HG03469 (cell line): ENCODE measurements around the gene SLC6A9.

Source experiments
- ATAC-seq: cut with Tn5 transposase; IDR thresholded peaks from one replicate; pipeline ENCODE4 v1.9.1; 2021; ENCODE audit warnings: mild to moderate bottlenecking, moderate library complexity, moderate number of reproducible peaks; ENCODE audit not compliant: unreplicated experiment

Gene SLC6A9

DNA sequence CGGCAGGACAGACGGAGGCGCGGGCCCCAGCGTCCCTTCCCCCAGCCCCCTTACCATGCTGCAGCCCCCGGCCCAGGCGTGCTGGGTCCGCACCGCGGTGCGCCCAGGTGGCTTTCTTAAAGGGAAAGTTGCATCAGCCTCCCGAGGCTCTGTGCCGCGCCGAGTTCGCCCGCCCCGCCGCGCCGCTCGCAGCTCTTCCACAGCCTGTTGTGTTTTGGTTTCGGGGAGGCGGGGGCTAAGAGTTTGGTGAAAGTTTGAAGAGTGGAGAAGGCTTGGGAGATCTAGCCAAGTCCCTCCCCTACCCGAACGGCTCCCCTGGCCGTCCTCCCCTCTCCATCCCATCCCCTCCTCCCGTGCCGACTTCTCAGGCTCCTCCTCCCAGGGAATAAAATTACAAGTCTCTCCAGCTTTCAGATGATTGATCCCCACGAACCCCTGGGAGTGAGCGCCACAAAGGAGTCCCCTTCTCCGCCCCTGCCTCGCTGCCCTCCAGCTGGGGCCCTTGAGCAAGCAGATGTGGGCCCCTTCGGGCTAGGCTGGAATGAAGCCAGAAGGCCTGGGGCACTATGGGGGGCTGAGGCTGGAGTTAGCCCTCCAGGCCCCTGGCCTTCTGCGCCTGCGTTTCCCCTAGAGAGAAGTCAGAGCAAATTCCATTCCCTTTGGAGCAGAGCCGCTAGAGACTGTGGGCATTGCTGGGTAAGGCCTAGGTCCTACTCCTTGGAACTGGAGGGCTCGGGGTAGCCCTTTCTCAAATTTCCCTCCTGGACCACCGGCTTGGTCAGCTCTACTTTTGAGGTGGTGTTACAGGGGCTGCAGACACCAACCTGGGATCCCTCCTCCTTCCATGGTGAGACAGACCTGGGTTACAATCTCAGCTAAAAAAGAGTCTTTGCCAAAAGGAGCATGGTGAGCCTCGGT is at the start of gene SLC6A9:
TSS of gene SLC6A9 (minus strand) at position 211 of the 918 bp plus-strand sequence. CDS start 7,185 bp downstream, outside the sequence.
- no peak for ATAC-seq

DNA sequence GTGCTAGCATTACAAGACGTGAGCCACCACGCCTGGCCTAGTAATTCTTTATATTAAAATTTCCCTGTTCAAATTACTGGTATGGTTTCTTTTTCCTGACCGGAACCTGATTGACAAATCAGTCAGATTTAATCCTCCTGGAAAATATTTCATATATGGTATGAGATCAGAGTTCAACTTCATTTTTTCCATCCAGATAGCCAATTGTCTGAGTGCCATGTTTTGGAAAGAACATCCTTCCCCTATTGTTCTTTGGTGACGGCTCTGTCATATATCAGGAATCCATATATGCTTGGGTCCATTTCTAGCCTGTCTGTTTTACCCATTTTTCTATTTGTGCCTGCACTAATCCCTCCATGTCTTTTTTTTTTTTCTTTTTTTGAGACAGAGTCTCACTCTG is 48.3 kb upstream of the SLC6A9 start:
- no peak for ATAC-seq

DNA sequence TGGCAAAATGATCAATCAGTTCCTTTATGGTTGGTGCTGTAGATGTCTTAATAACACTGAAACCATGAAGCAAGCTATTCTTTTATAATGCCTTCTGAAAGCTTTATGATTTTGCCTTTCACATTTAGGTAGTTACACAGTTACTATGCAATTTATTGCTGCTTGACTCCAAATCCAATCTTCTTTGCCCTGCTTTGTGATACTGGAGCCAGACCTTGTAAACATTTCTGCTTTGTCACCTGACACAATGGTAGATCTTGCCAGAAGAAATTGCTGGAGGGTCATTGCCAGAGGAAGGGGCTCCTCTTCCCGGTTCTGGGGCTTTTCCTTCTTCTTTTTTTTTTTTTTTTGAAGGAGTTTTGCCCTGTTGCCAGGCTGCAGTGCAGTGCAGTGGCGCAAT is 46.8 kb upstream of the SLC6A9 start:
- ATAC-seq = no peak

DNA sequence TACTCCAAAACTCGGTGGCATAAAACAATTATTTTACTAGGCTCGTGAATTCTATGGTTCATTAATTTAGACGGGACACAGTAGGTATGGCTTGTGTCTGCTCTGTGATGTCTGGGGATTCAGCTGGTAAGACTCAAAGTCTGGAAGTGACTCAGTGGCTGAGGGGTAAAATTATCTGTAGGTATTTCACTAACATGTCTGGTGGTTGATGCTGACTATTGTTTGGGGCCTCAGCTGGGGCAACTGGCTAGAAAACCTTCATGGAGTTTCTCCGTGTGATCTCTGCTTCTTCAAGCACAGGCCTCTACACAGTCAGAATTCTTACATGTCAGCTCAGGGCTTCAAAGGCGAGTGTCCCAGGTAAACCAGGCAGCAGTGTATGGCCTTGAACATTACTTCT is 46.2 kb upstream of the SLC6A9 start:
- ATAC-seq = no peak

DNA sequence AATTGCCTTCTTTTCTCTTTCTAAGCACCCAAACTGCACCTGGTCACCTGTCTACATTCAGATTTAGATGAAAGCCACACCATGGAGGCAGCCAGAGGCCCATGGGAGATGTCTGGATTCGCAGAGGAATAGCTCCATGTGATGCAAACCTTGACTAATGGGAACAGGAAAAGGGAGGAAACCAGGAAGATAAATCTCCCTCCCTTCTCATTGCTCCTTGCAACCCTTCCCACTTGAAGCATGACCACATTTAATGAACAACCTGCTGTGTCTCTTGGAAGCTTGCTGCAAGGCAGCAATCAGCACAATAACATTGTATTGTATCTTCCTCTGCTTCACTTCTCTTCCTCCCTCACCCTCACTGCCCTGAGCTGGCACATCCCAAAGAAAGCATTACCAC is 44.8 kb upstream of the SLC6A9 start:
- no peak for ATAC-seq

DNA sequence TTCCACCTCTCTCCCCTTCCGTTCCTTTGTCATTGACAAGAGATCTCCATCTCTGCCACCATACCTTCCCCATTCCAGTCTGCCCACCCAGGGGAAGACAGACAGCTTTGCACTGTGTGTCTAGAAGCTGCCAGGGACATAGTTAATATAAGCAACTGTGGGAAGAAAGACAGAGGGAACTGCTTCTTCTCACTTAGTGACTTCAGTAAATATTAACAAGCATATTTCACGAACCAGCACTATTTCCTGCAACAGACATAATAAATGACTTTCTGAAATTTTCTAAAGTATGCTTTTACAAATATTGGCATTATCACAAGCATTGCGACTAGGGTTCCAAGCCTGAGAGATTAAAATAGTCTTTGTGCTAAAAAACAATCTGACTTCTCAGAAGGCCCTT is 43.2 kb upstream of the SLC6A9 start:
- ATAC-seq = no peak

DNA sequence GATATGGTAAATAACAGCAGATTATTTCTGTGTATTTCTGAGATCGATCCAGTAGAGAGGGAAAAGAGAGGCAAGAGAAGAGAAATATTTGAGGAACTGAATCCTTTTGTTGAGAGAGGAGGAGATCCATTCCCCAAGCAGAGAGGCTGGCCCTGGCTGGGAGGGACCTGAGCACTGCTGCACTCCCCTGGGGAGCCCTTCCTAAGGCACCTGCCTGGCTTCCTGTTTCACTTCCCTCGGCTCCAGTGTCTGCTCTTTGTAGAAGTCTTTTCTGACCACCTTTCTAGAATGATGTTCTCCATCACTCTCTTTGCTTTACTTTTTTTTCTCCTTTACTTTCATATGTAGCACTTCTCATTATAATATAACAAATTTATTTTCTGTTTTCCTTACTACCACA is 42.3 kb upstream of the SLC6A9 start:
- ATAC-seq = no peak

DNA sequence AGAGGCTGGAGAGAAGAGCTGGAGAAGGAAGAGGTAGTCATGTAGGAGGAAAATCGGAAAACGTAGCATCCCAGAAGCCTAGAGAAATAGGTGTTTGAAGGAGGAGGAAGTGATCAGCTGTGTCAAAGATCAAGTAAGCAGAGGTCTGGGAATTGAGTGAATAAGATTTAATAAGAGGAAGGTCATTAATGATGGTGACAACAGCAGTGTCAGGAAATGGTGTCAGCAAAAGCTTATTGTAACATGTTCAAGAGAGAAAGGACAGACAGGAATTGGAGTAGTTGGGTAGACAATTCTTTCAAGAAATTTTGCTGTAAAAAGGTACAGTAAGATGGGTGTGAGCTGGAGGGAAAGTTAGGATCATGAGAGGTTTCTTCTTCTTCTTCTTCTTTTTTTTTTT is 41.6 kb upstream of the SLC6A9 start:
- ATAC-seq = no peak

DNA sequence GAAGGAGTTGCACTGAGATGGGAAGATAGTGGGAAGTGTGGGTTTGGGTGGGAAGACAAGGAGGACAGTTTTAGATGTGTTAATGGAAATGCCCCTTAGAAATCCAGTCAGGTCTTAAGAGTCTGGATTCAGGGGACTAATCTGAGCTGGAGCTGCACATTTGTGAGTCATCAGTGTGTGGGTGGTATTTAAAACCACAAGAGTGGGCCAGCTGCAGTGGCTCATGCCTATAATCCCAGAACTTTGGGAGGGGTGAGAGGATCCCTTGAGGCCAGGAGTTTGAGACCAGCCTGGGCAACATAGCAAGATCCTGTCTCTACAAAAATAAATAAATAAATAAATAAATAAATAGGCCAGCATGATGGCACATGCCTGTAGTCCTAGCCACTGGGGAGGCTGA is 40.9 kb upstream of the SLC6A9 start:
- ATAC-seq = no peak

DNA sequence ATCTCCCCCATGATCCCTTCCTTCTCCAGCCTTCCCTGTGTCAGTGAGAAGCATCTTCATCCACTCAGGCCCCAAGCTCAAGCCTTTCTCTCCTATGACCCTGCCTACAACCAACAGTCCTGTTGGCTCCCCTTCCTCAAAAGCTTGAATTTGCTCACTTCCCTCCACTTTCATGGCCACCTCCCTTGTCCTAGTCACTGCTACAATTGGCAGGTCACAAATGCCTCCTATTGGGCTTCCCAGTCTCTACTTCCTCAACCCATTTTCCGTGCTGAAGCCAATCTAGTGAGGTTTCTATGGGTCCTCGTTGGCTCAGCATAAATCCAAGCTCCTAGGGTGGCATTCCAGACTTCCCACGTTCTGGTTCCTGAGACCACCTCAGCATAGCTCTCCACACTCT is 40.2 kb upstream of the SLC6A9 start:
- no peak for ATAC-seq

DNA sequence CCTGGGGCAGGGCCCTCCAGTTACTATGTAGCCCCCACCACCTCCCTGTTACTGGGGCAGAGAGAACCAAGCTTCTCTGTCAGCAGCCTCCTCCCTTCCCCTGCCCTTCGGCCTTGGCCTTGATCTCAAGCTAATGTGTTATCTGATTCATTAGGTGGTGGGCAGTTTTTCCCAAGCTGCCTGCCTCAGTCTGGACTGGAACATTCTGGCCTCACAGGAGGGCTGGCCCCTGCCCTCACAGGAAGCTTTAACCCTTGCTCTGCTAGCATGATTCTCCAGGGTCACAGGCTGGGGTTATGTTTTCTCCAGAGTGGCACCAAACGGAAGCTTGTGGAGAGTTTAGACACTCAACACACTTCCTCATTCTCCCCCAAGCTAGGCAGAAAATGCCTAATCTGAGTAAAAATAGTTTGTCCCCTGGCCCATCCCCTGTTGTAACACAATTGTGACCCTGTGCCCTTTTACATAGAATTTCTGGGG is 37.2 kb upstream of the SLC6A9 start:
- ATAC-seq = no peak

DNA sequence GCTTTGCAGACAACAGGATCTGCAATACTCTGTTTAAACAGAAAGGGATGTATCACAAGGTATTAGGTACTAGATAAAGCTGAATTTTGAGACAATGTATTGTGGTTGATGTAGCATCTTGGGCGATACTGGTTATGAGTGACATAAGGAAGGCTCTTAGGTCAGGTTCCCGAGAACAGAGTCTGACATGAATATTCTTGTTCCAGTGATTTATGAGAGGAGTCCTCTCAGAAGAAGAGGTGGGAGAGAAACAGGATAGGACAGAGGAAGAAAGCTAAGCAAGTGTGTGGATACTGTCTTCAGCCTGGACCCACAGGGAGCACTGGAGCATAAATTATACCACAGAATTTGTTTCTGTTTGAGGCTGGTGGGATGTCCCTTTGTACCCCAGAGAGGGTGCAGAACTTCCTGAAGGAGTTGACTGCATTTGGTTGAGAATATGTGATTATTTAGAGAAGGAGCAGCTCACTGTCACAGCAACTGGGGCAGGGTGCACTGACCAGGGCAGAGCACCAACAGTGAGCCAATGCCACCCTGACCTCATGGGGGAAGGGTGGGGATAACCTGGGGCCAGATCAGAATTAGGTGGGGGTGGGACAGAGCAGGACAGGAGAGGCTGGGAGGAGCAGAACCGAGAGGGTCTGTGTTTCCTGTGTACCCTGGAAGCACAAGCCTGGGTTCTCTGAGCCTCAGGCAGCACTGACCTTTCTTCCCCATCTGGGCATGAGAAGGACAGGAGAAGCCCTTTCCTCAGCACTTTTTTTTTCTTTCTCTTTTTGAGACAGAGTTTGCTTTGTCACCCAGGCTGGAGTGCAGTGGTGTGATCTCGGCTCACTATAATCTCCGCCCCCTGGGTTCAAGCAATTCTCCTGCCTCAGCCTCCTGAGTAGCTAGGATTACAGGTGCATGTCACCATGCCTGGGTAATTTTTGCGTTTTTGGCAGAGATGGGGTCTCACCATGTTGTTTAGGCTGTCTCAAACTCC is 36.3 kb upstream of the SLC6A9 start:
- no peak for ATAC-seq

DNA sequence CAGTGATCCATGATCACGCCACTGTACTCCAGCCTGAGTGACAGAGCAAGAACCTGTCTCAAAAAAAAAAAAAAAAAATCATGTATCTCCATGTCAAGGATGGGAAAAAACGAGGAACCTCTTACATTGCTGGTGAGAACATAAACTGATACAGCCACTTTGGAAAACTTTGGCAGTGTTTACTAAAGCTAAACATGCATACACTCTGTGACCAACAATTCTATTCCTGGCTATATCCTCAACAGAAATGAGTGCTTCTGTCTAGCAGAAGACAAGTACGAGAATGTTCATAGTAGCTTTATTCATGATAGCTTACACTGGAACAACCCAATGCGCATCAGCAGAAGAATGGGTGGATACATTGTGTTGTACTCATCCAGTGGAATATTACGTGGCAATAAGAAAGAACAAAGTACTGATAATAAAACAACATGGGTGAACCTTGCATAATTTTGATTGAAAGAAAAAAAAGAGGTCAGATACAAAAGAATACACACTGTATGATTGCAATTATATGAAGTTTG is 31.5 kb upstream of the SLC6A9 start:
- no peak for ATAC-seq

DNA sequence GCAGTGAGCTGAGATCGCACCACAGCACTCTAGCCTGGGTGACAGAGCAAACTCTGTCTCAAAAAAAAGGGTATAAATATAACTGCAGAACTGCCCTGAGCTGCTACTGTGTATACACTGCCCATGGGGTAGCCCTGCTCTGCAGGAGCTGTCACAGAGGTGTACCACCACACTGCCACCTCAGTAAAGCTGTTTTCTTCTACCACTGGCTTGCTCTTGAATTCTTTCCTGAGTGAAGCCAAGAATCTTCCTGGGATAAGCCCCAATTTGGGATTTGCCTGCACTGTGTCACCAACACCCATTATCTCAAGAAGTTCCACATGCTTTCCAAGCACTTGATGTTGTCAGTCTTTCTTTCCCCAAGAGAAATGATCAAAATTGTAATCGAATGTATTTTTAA is 30.6 kb upstream of the SLC6A9 start:
- no peak for ATAC-seq

DNA sequence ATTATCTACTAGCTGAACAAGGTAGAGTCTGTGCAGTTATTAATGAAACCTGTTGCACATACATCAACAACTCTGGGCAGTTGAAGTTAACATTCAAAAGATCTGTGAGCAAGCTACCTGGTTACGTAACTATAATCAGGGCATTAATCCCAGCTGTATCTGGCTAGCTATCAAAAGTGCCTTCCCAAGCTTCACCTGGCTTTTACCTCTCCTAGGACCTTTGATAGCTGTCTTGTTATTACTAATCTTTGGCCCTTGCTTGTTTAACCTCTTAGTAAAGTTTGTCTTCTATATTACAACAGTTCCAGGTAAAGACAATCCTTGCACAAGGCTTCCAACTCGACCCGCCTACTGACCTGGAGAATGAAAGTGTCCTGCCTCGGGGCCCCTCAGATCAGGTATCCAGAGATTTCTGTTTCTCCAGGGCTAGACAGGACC is 29.6 kb upstream of the SLC6A9 start:
- ATAC-seq = no peak

DNA sequence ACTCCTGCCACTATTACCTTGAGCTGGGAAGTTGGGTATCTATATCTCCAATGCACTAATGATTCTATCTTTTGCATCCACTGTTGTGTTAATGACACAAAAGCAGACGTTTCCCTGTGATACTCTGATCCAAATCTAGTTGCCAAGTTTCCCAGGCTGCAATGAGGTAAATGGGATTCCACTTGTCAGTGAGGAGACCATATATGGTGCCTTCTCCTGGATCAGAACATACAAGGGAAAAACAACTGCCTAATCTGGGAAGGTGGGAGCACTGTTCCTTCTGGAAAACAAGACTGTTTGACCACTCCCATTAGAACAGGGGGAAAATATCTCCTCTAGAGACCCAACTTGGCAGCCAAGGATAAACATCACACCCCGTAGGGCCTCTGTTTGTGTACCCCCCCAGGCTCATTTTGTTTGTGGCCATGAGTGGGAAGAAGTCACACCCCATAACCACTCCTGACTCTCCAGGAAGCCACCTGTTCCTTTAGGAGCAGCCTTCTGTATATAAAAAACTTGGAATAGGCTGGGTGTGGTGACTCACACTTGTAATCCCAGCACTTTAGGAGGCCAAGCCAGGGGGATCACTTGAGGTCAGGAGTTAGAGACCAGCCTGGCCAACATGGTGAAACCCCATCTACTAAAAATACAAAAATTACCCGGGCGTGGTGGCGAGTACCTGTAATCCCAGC is 28.5 kb upstream of the SLC6A9 start:
- no peak for ATAC-seq

DNA sequence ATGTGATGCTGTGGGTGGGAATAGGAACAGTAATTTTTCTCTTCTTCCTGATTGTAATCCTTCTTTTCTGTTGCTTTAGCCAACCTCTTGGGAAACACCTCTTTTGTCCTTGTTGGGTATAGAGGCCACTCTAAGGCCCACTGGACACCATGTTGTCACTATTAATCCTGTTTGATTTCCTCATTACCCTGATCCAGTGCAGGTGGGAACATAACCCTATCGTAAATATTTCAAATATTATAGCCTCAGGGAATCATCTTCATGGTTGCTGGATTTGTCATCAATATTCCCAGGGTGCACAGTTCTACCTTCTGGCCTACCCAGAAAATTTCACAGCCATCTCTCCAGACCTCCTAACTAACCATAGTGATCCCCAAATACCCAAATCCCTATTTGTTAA is 27.9 kb upstream of the SLC6A9 start:
- ATAC-seq = no peak

DNA sequence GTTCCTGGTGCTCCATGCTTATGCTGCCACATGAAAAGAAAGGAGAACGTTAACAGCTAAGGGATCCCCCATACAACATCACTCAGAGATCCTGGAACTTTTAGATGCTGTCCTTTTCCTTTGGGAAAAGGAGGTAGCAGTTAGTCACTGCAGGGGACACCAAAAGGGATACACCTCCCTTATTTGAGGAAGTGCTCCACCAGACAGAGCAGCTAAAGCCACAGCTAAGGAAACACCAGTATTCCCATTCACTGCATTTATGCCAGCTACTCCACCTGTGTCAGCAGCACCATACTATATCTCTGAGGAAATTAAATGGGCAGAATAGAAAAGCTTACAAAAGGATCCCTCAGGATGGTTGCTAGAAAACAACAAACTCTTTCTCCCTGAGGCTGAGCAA is 26.0 kb upstream of the SLC6A9 start:
- no peak for ATAC-seq

DNA sequence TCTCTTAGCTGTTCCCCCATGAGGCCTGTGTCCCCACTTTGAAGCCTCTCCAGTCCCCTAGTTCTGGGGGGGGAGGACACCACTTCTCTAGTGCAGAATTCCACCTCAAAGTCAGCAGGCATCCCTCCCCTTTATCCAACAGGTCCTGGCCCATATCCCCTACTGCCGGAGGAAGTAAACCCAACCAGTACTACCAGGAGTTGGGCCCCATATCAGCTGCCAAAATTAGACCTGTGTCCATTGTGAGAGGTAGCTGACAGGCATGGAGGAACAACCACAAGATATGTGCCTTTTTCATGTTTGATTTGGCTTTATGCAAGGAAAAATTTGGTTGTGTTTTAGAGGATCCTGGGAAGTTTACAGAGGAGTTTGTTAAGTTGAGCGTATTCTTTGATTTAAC is 22.1 kb upstream of the SLC6A9 start:
- no peak for ATAC-seq

DNA sequence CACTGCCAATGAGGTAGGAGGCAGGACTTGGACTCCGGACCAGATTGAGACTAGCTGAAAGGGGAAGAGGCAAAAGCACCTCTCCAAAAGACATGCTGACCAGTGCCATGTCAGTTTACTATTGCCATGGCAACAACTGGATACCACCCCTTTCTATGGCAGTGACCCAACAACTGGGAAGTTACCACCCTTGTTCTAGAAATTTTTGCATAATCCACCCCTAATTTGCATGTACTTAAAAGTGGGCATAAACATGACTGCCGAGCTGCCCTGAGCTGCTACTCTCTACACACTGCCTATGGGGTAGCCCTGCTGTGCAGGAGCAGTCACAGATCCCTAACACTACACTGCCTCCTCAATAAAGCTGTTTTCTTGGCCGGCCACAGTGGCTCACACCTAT is 19.0 kb upstream of the SLC6A9 start:
- ATAC-seq = no peak

DNA sequence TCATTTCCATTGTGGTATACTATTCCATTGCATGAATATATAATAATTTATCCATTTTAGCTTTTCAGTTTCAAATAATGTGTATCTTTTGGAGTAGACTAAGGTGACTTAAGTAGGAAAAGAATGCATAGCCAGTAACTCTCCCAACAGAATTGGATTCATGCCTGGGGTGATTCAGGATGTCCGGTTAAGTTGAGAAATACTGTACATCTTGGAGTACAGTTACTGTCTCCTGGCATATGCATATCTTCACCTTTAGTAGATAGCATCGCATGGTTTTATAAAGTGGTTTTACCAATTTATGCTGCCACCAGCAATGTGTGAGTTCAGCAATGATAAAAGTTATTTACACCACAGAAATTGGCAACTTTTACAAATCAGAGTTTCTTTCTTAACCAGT is 18.6 kb upstream of the SLC6A9 start:
- no peak for ATAC-seq
